ENCODE results near the gene GRIN2A.

Gene GRIN2A

GRCh38 chr16:10083301-10083700 is 98.9 kb downstream of the GRIN2A start:
- DNase-seq, result no peak

- DNase-seq, result no peak
Measured at GRCh38 chr16:10081201-10081940, 100.9 kb downstream of the GRIN2A start.

- DNase-seq, result no peak
Measured at GRCh38 chr16:10080051-10080772, 102.0 kb downstream of the GRIN2A start.

GRCh38 chr16:10078541-10078949 is 103.7 kb downstream of the GRIN2A start:
- DNase-seq, result no peak

- no peak for DNase-seq
Measured at GRCh38 chr16:10077861-10078260, 104.4 kb downstream of the GRIN2A start.

- no peak for DNase-seq
Measured at GRCh38 chr16:10076037-10076436, 106.2 kb downstream of the GRIN2A start.

- no peak for DNase-seq
Measured at GRCh38 chr16:10070591-10070990, 111.6 kb downstream of the GRIN2A start.

- no peak for DNase-seq
Measured at GRCh38 chr16:10069374-10069773, 112.9 kb downstream of the GRIN2A start.

- DNase-seq, result no peak
Measured at GRCh38 chr16:10067835-10068234, 114.4 kb downstream of the GRIN2A start.

- DNase-seq, result no peak
Measured at GRCh38 chr16:10067406-10067805, 114.8 kb downstream of the GRIN2A start.

- DNase-seq, result no peak
Measured at GRCh38 chr16:10065019-10065418, 117.2 kb downstream of the GRIN2A start.

GRCh38 chr16:10048850-10049249 is 133.4 kb downstream of the GRIN2A start:
- no peak for DNase-seq

- DNase-seq, result no peak
Measured at GRCh38 chr16:10045947-10046346, 136.3 kb downstream of the GRIN2A start.

- no peak for DNase-seq
Measured at GRCh38 chr16:10045291-10045775, 136.9 kb downstream of the GRIN2A start.

GRCh38 chr16:10040136-10041080 is 141.8 kb downstream of the GRIN2A start:
- DNase-seq, result no peak

- peak in 1 of 5 experiments; percentile 25 for DNase-seq
Measured at GRCh38 chr16:10039220-10040096, 142.8 kb downstream of the GRIN2A start.

- no peak for DNase-seq
Measured at GRCh38 chr16:10037751-10038150, 144.5 kb downstream of the GRIN2A start.

- no peak for DNase-seq
Measured at GRCh38 chr16:10036956-10037355, 145.3 kb downstream of the GRIN2A start.

GRCh38 chr16:10033556-10033955 is 148.7 kb downstream of the GRIN2A start:
- DNase-seq, result no peak

- no peak for DNase-seq
Measured at GRCh38 chr16:10031955-10032354, 150.3 kb downstream of the GRIN2A start.

GRCh38 chr16:10031473-10031872 is 150.8 kb downstream of the GRIN2A start:
- no peak for DNase-seq

- DNase-seq, result no peak
Measured at GRCh38 chr16:10028644-10029043, 153.6 kb downstream of the GRIN2A start.

Measured in T-helper 2 cell (primary cell).